ENCODE data around the gene MRPS23. TPM values are rescaled to one million over a fixed set of nuclear protein-coding genes. Genes with fewer than 3 reads are reported as not detected.
A peak's percentile ranks its signal among the peaks of the same experiment; 100 is the strongest.

The MRPS23 gene
- total RNA-seq, 1 donor, result 19.9 TPM

DNA sequence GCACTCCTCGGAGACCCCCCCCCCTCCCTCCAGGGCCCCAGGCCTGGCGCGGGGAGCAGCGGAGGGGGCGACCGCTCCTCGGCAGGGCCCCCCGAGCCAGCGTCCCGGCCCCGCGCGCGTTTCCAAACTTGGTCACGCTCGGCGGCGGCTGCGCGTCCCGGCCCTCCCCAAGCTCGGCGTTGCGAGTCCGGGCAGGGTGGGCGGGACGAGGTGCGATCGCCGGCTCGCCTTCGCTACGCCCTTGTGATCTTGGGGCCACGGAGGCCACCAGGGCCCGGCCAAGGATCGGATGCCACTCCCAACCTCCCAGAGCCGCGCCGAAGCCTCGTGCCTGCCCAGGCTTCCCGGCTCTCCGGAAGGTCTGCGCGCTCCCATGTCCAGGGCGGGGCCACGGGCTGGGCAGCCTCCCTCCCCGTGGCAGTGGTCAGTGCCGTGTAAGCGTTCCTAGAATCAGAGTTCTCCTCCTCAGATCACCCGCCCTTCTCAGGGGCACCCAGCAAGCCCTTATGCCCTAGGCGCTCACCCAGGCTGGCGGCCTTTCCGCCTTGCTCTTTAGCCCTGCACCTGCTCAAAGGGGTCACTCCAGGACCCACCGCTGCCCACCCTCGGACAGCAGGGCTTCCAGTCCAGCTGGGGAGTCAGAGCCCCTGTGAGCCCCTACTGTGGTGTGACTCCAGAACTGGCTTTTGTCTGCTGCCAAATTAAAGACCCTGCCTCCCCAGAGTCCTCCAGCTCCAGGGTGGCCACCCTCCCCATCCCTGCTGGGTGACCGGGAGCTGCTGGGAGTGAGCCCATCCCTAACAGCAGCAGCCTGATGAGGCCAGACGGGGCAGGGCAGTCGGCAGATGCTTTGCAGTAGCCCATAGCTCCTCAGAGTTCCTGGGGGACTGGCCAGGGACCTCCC lies 12.2 kb upstream of the MRPS23 start:
- Histone ChIP-seq H3K9me3 (ENCODE audit: low read depth, low read length) (no peaks in the 10 kb centered on the region), H3K4me1 (ENCODE audit: insufficient read depth, low read length) (peaks cover 23% of the 10 kb centered on the region), H3K4me2 (ENCODE audit: insufficient read depth, low read length) (peak overlapping the region; percentile 82), H3K79me2 (ENCODE audit: insufficient read depth, low read length) (no peaks in the 10 kb centered on the region), H2AFZ (ENCODE audit: low read length) (peak overlapping the region; percentile 27), H3K4me3 (ENCODE audit: insufficient read depth, low read length) (peak overlapping the region; percentile 70), H4K20me1 (ENCODE audit: insufficient read depth, low read length) (no peaks in the 10 kb centered on the region), H3K36me3 (ENCODE audit: insufficient read depth, low read length) (peaks cover 9% of the 10 kb centered on the region), H3K27me3 (ENCODE audit: insufficient read depth, low read length) (no peaks in the 10 kb centered on the region), H3K27ac (ENCODE audit: low read depth, low read length) (peak overlapping the region; percentile 33)
- TF ChIP-seq, protein P1, sequence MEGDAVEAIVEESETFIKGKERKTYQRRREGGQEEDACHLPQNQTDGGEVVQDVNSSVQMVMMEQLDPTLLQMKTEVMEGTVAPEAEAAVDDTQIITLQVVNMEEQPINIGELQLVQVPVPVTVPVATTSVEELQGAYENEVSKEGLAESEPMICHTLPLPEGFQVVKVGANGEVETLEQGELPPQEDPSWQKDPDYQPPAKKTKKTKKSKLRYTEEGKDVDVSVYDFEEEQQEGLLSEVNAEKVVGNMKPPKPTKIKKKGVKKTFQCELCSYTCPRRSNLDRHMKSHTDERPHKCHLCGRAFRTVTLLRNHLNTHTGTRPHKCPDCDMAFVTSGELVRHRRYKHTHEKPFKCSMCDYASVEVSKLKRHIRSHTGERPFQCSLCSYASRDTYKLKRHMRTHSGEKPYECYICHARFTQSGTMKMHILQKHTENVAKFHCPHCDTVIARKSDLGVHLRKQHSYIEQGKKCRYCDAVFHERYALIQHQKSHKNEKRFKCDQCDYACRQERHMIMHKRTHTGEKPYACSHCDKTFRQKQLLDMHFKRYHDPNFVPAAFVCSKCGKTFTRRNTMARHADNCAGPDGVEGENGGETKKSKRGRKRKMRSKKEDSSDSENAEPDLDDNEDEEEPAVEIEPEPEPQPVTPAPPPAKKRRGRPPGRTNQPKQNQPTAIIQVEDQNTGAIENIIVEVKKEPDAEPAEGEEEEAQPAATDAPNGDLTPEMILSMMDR (IDR thresholded peaks at IDR 0.05; ENCODE audit: extremely low read depth, low read depth, low read length), result no peak
- DNase-seq (ENCODE audit: insufficient read length, low spot score, missing footprints), result peak; percentile 94

DNA sequence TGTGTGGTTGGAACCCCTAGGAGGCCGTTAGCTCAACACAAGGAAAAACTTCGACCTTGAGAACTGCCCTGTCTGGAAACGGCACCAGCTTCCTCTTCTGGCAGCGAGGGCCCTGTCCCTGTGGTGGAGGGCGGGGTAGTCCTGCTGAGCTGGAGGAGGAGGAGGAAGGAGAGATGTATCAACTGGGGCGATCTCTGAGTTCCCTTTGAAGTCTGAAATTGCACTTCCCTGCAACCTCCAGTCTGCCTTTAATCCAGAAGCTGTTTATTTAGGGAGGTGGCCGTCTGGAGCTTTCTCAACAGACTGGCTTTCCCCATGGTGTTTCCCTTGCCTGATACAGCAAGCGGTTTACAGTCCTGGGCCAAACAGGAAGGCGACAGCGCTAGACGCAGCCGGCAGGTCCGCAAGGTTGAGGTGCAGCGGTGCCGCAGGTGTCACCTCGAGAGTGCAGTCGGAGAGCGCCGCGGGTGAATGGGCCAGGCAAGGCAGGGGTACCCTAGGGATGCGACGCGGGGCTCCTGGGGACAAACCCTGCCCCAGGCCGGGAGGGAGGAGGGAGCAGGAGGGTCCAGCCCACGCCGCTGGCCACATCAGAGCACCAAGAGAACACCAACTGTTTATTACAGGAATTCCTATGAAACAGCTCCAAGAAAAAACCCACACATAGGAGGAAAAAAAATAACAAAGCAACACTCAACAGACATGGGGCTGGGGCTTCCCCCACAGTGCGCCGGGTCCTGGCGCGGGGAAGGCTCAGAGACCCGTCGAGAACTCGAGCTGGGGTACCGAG lies 11.4 kb upstream of the MRPS23 start:
- DNase-seq (ENCODE audit: insufficient read length, low spot score, missing footprints), result peak; percentile 87
- Histone ChIP-seq H3K9me3 (ENCODE audit: low read depth, low read length) (no peaks in the 10 kb centered on the region), H3K79me2 (ENCODE audit: insufficient read depth, low read length) (no peaks in the 10 kb centered on the region), H3K27me3 (ENCODE audit: insufficient read depth, low read length) (no peaks in the 10 kb centered on the region), H3K4me1 (ENCODE audit: insufficient read depth, low read length) (peaks cover 23% of the 10 kb centered on the region), H3K4me2 (ENCODE audit: insufficient read depth, low read length) (peak overlapping the region; percentile 82), H3K36me3 (ENCODE audit: insufficient read depth, low read length) (peaks cover 3% of the 10 kb centered on the region), H3K27ac (ENCODE audit: low read depth, low read length) (peak overlapping the region; percentile 45), H4K20me1 (ENCODE audit: insufficient read depth, low read length) (no peaks in the 10 kb centered on the region), H3K4me3 (ENCODE audit: insufficient read depth, low read length) (peak overlapping the region; percentile 70), H2AFZ (ENCODE audit: low read length) (peak overlapping the region; percentile 27)
- TF ChIP-seq, protein P1 (IDR thresholded peaks at IDR 0.05; ENCODE audit: extremely low read depth, low read depth, low read length), result no peak

DNA sequence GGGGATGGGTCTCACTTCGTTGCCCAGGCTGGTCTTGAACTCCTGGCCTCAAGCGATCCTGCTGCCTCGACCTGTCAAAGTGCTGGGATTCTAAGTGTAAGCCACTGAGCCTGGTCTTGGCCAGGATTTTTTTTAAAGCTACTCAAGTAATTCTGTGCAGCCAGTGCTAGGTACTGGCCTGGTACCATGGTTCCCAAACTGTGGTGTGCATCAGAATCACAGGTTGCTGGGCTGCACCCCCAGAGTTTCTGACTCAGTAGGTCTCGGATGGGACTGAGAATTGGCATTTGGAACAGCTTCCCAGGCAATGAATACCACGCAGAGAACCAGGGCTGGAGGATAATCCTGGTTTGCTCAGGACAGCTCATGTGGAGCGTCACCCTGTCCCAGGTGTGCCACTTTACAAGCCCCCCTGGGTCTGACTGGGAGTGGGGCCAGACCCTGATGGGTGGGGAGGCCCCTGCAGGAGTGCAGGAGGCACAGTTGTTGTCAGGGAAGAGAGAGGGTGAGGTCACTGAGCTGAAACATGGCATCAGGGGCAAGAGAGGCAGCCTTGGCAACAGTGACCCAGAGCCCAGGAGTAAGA lies 10.7 kb upstream of the MRPS23 start:
- peak; percentile 26 for DNase-seq (ENCODE audit: insufficient read length, low spot score, missing footprints)
- Histone ChIP-seq H3K27ac (ENCODE audit: low read depth, low read length) (no peak overlapping the region), H3K79me2 (ENCODE audit: insufficient read depth, low read length) (no peaks in the 10 kb centered on the region), H3K9me3 (ENCODE audit: low read depth, low read length) (no peaks in the 10 kb centered on the region), H3K36me3 (ENCODE audit: insufficient read depth, low read length) (no peaks in the 10 kb centered on the region), H3K4me3 (ENCODE audit: insufficient read depth, low read length) (no peak overlapping the region), H2AFZ (ENCODE audit: low read length) (no peak overlapping the region), H4K20me1 (ENCODE audit: insufficient read depth, low read length) (no peaks in the 10 kb centered on the region), H3K27me3 (ENCODE audit: insufficient read depth, low read length) (no peaks in the 10 kb centered on the region), H3K4me2 (ENCODE audit: insufficient read depth, low read length) (peak overlapping the region; percentile 82), H3K4me1 (ENCODE audit: insufficient read depth, low read length) (peaks cover 23% of the 10 kb centered on the region)
- TF ChIP-seq, protein P1 (IDR thresholded peaks at IDR 0.05; ENCODE audit: extremely low read depth, low read depth, low read length), result no peak
